Left renal pelvis (tissue), 4 donors: Measurements from ENCODE around the gene CHST9. TPM values are rescaled to one million over a fixed set of nuclear protein-coding genes. Genes with fewer than 3 reads are reported as not detected.
"Not testable (repeated sequence)": the region's sequence is repeated elsewhere in the genome, so short reads cannot be mapped to it uniquely, and the experiment has no call there.

Experiments used
- DNase-seq, 4 donors: peaks; one replicate each; pipeline ENCODE4 v3.0.0-alpha.2; 2013; ENCODE audit warnings: low read depth in 4 of 4, low spot score in 3 of 4
- polyA plus RNA-seq, 4 donors: library from polyadenylated mRNA; unstranded; fragments of 120-200 nt; gene quantifications; one replicate each; pipeline ENCODE4 v1.2.1, GENCODE V29; 2013; ENCODE audit not compliant: insufficient read length in 4 of 4

The CHST9 gene
- polyA plus RNA-seq, 4 donors: 1.7 to 6.3 (median 4.1) TPM

- DNase-seq: no peak
These were observed 241.2 kb downstream of the CHST9 start for GRCh38 chr18:26943906-26944305.

- DNase-seq: no peak
These were observed 243.5 kb downstream of the CHST9 start for GRCh38 chr18:26941584-26941983.

- DNase-seq: no peak
These were observed 244.2 kb downstream of the CHST9 start for GRCh38 chr18:26940744-26941398.

GRCh38 chr18:26931659-26932058, 253.4 kb downstream of the CHST9 start:
- no peak for DNase-seq

GRCh38 chr18:26930630-26931029, 254.5 kb downstream of the CHST9 start:
- no peak for DNase-seq

- DNase-seq: no peak
These were observed 256.3 kb downstream of the CHST9 start for GRCh38 chr18:26928670-26929313.

GRCh38 chr18:26927822-26928221, 257.3 kb downstream of the CHST9 start:
- DNase-seq: not testable (repeated sequence)

- peak in 1 of 4 donors; percentile 16 for DNase-seq
These were observed 258.9 kb downstream of the CHST9 start for GRCh38 chr18:26926066-26926675.

- no peak for DNase-seq
These were observed 259.8 kb downstream of the CHST9 start for GRCh38 chr18:26925313-26925712.

- no peak for DNase-seq
These were observed 262.8 kb downstream of the CHST9 start for GRCh38 chr18:26922313-26922712.

- no peak for DNase-seq
These were observed 264.5 kb downstream of the CHST9 start for GRCh38 chr18:26920644-26921043.

- DNase-seq: peak in 3 of 4 donors; percentile 32 to 46 (median 35)
These were observed 265.5 kb downstream of the CHST9 start for GRCh38 chr18:26919627-26920026.

- peak in 1 of 4 donors; percentile 14 for DNase-seq
These were observed 265.9 kb downstream of the CHST9 start for GRCh38 chr18:26919201-26919600.

GRCh38 chr18:26911840-26912239, 273.3 kb downstream of the CHST9 start:
- DNase-seq: peak in 1 of 4 donors; percentile 12

GRCh38 chr18:26909599-26910290, 275.4 kb downstream of the CHST9 start:
- no peak for DNase-seq

GRCh38 chr18:26908906-26909305, 276.2 kb downstream of the CHST9 start:
- no peak for DNase-seq

- no peak for DNase-seq
These were observed 282.8 kb downstream of the CHST9 start for GRCh38 chr18:26902291-26902690.

- DNase-seq: no peak
These were observed 284.1 kb downstream of the CHST9 start for GRCh38 chr18:26901020-26901419.

GRCh38 chr18:26894426-26894825, 290.7 kb downstream of the CHST9 start:
- no peak for DNase-seq

GRCh38 chr18:26893996-26894395, 291.1 kb downstream of the CHST9 start:
- no peak for DNase-seq

GRCh38 chr18:26888259-26888658, 296.8 kb downstream of the CHST9 start:
- DNase-seq: no peak
